Measurements from ENCODE around the gene GTF2A1.
A peak's percentile ranks its signal among the peaks of the same experiment; 100 is the strongest.
"Not testable (repeated sequence)": the region's sequence is repeated elsewhere in the genome, so short reads cannot be mapped to it uniquely, and the experiment has no call there.

Gene GTF2A1

DNA sequence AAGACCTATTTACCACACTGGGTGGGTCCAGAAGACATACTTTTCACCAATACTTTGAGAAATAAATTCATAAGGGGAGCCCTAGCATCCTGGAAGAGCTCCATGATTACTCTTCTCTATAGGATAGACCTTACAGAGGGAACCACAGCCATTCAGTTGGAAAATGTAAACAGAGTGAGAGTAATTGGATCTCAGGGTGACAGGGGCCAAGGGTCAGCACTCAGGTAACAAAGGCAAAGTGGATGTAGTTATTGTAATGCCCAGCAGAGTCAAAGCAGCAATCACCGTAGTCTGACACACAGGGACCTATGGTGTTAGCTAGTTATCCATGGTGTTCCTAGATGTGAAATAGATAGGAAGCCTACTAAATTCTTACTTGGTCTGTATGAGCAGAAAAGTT, 10.8 kb upstream of the GTF2A1 start:
- DNase-seq (ENCODE audit: low read depth, low spot score), result no peak
- Histone ChIP-seq H3K4me1 (ENCODE audit: insufficient read depth, insufficient read length) (no peaks in the 10 kb centered on the region), H3K36me3 (ENCODE audit: insufficient read depth, insufficient read length, low read length) (no peaks in the 10 kb centered on the region), H3K27me3 (ENCODE audit: insufficient read depth, insufficient read length) (no peaks in the 10 kb centered on the region), H3K9me3 (ENCODE audit: insufficient read depth, low read length) (peaks cover 3% of the 10 kb centered on the region; the same call in 1 of the 2 replicates), H3K9ac (ENCODE audit: insufficient read length, low read depth) (no peak overlapping the region), H3K4me3 (ENCODE audit: insufficient read length, low read depth) (no peak overlapping the region)
- TF ChIP-seq SUZ12 (IDR thresholded peaks at IDR 0.05; ENCODE audit: extremely low read depth, insufficient read depth, insufficient read length) (no peak), YY1 (IDR thresholded peaks at IDR 0.05; ENCODE audit: insufficient read depth, insufficient read length) (no peak), ZNF274 (IDR thresholded peaks at IDR 0.05; ENCODE audit: low read depth, low read length) (no peak)

DNA sequence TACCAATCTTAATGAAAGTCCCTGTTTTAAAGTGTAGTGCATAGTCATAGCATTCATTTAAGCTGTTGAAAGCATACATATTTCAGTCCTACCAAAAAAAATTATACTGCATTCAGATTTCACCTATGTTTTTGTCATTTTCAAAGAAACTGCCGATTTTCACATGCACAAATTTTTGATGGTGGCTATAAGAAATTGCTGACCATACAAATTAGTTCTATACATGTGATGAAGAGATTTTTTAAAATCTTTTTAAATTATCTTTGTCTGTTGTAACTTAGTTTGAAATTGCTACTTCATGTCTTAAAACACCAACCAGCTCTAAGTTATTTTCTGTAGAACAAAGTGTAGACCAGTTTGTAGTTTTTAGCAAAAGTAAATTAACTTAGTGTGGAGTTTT, 3.5 kb upstream of the GTF2A1 start:
- Histone ChIP-seq H3K9me3 (ENCODE audit: insufficient read depth, low read length) (no peaks in the 10 kb centered on the region), H3K4me3 (ENCODE audit: insufficient read length, low read depth) (no peak overlapping the region)
- no peak for TF ChIP-seq SUZ12 (IDR thresholded peaks at IDR 0.05; ENCODE audit: extremely low read depth, insufficient read depth, insufficient read length)
- TF ChIP-seq ZNF274 (IDR thresholded peaks at IDR 0.05; ENCODE audit: low read depth, low read length), result no peak
- TF ChIP-seq YY1 (IDR thresholded peaks at IDR 0.05; ENCODE audit: insufficient read depth, insufficient read length), result no peak

DNA sequence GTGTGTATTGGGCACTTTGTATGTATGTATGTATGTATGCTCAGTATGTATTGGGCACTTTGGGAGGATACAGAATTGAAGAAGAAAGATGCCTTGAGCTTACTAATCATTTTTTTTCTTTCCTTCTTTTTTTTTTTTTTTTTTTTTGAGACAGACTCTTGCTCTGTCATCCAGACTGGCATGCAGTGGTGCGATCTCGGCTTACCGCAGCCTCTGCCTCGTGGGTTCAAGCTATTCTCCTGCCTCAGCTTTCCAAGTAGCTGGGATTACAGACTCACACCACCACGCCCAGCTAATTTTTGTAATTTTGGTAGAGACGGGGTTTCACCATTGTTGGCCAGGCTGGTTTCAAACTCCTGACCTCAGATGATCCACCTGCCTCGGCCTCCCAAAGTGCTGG, 3.0 kb upstream of the GTF2A1 start:
- not testable (repeated sequence) for DNase-seq (ENCODE audit: low read depth, low spot score); H3K4me1 ChIP-seq (ENCODE audit: insufficient read depth, insufficient read length); H3K4me3 ChIP-seq (ENCODE audit: insufficient read length, low read depth); H3K36me3 ChIP-seq (ENCODE audit: insufficient read depth, insufficient read length, low read length); H3K9me3 ChIP-seq (ENCODE audit: insufficient read depth, low read length); H3K27me3 ChIP-seq (ENCODE audit: insufficient read depth, insufficient read length); H3K9ac ChIP-seq (ENCODE audit: insufficient read length, low read depth)

More for the DNA sequence above, 3.5 kb upstream of the GTF2A1 start:
- no peak for DNase-seq (ENCODE audit: low read depth, low spot score)
- Histone ChIP-seq H3K27me3 (ENCODE audit: insufficient read depth, insufficient read length) (no peaks in the 10 kb centered on the region), H3K36me3 (ENCODE audit: insufficient read depth, insufficient read length, low read length) (no peaks in the 10 kb centered on the region), H3K9ac (ENCODE audit: insufficient read length, low read depth) (no peak overlapping the region), H3K4me1 (ENCODE audit: insufficient read depth, insufficient read length) (no peaks in the 10 kb centered on the region)

DNA sequence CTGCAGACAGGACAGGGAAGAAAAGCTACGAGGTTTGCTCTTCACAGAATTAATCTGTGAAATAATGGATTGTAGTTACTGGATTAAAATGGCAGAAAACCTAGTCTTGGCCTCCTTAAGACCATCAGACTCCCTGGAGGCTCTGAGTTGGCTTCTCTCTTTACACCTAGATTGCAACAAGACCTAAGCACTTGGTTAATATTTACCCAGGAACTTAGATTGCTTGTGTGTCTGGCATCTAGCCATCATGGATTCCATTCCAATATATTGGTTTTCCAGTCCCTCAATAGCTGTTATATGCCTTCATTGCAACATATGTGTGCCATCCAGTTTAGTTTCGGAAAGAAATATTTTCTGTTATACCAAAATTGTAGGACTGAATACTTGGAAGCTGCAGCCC, 1.9 kb upstream of the GTF2A1 start:
- H3K9ac ChIP-seq (ENCODE audit: insufficient read length, low read depth), result no peak overlapping the region
- H3K9me3 ChIP-seq (ENCODE audit: insufficient read depth, low read length), result no peaks in the 10 kb centered on the region
- no peaks in the 10 kb centered on the region for H3K36me3 ChIP-seq (ENCODE audit: insufficient read depth, insufficient read length, low read length)
- H3K4me1 ChIP-seq (ENCODE audit: insufficient read depth, insufficient read length), result no peaks in the 10 kb centered on the region
- no peak for DNase-seq (ENCODE audit: low read depth, low spot score)
- TF ChIP-seq YY1 (IDR thresholded peaks at IDR 0.05; ENCODE audit: insufficient read depth, insufficient read length), result no peak
- no peak for TF ChIP-seq ZNF274 (IDR thresholded peaks at IDR 0.05; ENCODE audit: low read depth, low read length)
- TF ChIP-seq SUZ12 (IDR thresholded peaks at IDR 0.05; ENCODE audit: extremely low read depth, insufficient read depth, insufficient read length), result no peak
- no peaks in the 10 kb centered on the region for H3K27me3 ChIP-seq (ENCODE audit: insufficient read depth, insufficient read length)
- H3K4me3 ChIP-seq (ENCODE audit: insufficient read length, low read depth), result no peak overlapping the region

DNA sequence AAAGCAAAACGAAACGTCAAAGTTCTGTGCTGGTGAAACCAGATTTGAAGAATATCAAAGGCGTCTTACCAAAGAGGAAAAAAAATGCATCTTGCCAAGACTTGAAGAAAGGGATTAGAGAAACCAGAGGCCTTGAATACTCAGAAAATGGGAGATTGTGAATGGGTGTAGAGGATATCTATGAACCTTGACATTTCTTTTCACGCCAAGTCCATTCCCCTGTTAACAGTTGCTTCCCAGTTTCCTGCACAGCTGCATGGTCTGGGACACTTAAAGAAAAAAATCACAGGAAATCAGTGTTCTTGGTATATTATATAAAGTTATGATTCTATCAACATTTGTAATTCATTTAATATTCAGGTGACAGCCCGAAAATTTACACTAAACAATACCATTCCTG, 1.4 kb upstream of the GTF2A1 start:
- TF ChIP-seq YY1 (IDR thresholded peaks at IDR 0.05; ENCODE audit: insufficient read depth, insufficient read length) (no peak), ZNF274 (IDR thresholded peaks at IDR 0.05; ENCODE audit: low read depth, low read length) (no peak), SUZ12 (IDR thresholded peaks at IDR 0.05; ENCODE audit: extremely low read depth, insufficient read depth, insufficient read length) (no peak)
- peak overlapping the region; percentile 59 for H3K4me3 ChIP-seq (ENCODE audit: insufficient read length, low read depth)
- no peaks in the 10 kb centered on the region for H3K4me1 ChIP-seq (ENCODE audit: insufficient read depth, insufficient read length)
- peak overlapping the region; percentile 90 for H3K9ac ChIP-seq (ENCODE audit: insufficient read length, low read depth)
- H3K9me3 ChIP-seq (ENCODE audit: insufficient read depth, low read length), result no peaks in the 10 kb centered on the region
- DNase-seq (ENCODE audit: low read depth, low spot score), result no peak
- no peaks in the 10 kb centered on the region for H3K27me3 ChIP-seq (ENCODE audit: insufficient read depth, insufficient read length)
- H3K36me3 ChIP-seq (ENCODE audit: insufficient read depth, insufficient read length, low read length), result no peaks in the 10 kb centered on the region

DNA sequence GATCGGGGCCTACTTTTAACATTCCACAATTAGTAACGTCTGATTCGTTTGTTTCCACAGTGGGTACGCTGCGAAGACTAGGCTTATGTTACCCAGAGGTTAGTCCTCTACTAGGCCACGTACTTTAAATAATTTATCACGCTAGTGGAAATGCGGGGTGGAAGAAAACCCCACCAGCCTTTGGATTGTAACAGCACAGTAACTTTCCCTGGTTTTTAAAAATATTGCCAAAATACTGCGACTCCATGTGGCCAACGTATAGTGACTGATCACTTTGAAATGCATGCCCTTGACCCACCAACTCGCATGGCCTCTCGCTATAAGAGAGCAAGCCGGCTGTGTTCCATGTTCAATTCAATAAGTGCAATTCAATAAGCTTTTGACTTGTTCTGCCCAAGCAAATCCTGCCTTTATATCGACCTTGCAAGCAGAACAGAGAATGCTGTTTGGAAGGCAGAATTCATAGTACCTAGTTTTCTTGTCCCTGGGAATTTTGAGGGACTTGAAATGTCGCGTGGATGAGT, 882 bp upstream of the GTF2A1 start:
- DNase-seq (ENCODE audit: low read depth, low spot score), result no peak
- Histone ChIP-seq H3K36me3 (ENCODE audit: insufficient read depth, insufficient read length, low read length) (peaks cover under 1% of the 10 kb centered on the region), H3K9ac (ENCODE audit: insufficient read length, low read depth) (peak overlapping the region; percentile 90), H3K27me3 (ENCODE audit: insufficient read depth, insufficient read length) (no peaks in the 10 kb centered on the region), H3K9me3 (ENCODE audit: insufficient read depth, low read length) (no peaks in the 10 kb centered on the region), H3K4me1 (ENCODE audit: insufficient read depth, insufficient read length) (no peaks in the 10 kb centered on the region), H3K4me3 (ENCODE audit: insufficient read length, low read depth) (peak overlapping the region; percentile 59)
- TF ChIP-seq ZNF274 (IDR thresholded peaks at IDR 0.05; ENCODE audit: low read depth, low read length), result no peak
- no peak for TF ChIP-seq YY1 (IDR thresholded peaks at IDR 0.05; ENCODE audit: insufficient read depth, insufficient read length)
- no peak for TF ChIP-seq SUZ12 (IDR thresholded peaks at IDR 0.05; ENCODE audit: extremely low read depth, insufficient read depth, insufficient read length)

DNA sequence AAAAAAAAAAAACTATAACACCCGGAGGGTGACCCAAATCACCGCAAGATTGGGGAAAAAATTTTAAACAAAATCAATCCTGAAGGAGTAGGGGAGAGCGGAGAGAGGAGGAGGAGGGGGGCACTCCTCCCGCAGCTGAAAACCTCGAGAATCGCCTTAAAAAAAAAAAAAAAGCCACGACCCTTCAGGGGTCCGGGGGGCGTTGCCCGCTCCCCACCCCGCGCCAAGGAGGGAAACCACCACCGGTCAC, 254 bp downstream of the GTF2A1 start:
- no peaks in the 10 kb centered on the region for H3K9me3 ChIP-seq (ENCODE audit: insufficient read depth, low read length)
- DNase-seq (ENCODE audit: low read depth, low spot score), result no peak
- no peaks in the 10 kb centered on the region for H3K27me3 ChIP-seq (ENCODE audit: insufficient read depth, insufficient read length)
- TF ChIP-seq YY1 (IDR thresholded peaks at IDR 0.05; ENCODE audit: insufficient read depth, insufficient read length) (no peak), ZNF274 (IDR thresholded peaks at IDR 0.05; ENCODE audit: low read depth, low read length) (no peak), SUZ12 (IDR thresholded peaks at IDR 0.05; ENCODE audit: extremely low read depth, insufficient read depth, insufficient read length) (no peak)
- H3K9ac ChIP-seq (ENCODE audit: insufficient read length, low read depth), result peak overlapping the region; percentile 82
- H3K36me3 ChIP-seq (ENCODE audit: insufficient read depth, insufficient read length, low read length), result peaks cover 11% of the 10 kb centered on the region
- no peaks in the 10 kb centered on the region for H3K4me1 ChIP-seq (ENCODE audit: insufficient read depth, insufficient read length)
- peak overlapping the region; percentile 53 for H3K4me3 ChIP-seq (ENCODE audit: insufficient read length, low read depth)

Measured in NT2/D1 (cell line).